ENCODE measurements around the gene CCN6. TPM values are rescaled to one million over a fixed set of nuclear protein-coding genes. Genes with fewer than 3 reads are reported as not detected.

CCN6 gene
- total RNA-seq, 1 experiment from 2014 or later, result not detected

- Histone ChIP-seq H3K27ac (ENCODE audit: low read depth, low read length) (no peak overlapping the region), H3K4me1 (ENCODE audit: control insufficient read depth in 1 of 2, insufficient read depth in 2 of 2, low read length in 2 of 2) (no peaks in the 10 kb centered on the region), H3K4me2 (ENCODE audit: low read length) (no peak overlapping the region), H3K9ac (ENCODE audit: low read length) (no peak overlapping the region), H3K27me3 (ENCODE audit: insufficient read depth, low read length) (no peaks in the 10 kb centered on the region), H2AFZ (ENCODE audit: low read depth, low read length, poor library complexity, severe bottlenecking) (no peak overlapping the region), H3K36me3 (ENCODE audit: control insufficient read depth in 1 of 2, insufficient read depth in 2 of 2, low read length in 2 of 2) (no peaks in the 10 kb centered on the region), H4K20me1 (ENCODE audit: insufficient read depth) (no peaks in the 10 kb centered on the region), H3K4me3 (replicated peaks in 1 of 2; ENCODE audit: low read depth in 1 of 2, low read length in 2 of 2) (no peak overlapping the region), H3K9me3 (ENCODE audit: control insufficient read depth in 1 of 2, insufficient read depth in 1 of 2, low read depth in 1 of 2, low read length in 2 of 2) (no peaks in the 10 kb centered on the region), H3K79me2 (ENCODE audit: insufficient read depth, low read length) (no peaks in the 10 kb centered on the region), H3K9me2 (ENCODE audit: insufficient read depth) (no peaks in the 10 kb centered on the region)
- ATAC-seq (no peak), DNase-seq (ENCODE audit: low read depth, low spot score) (no peak)
- intact Hi-C loops (cut with micrococcal nuclease), result no loop called here
- no TSS peak for BruUV-seq (replicated peaks)
- ChIA-PET POLR2A (no interaction called here), RAD21 (ENCODE audit: low non-redundant PET in 1 of 2, low total read pairs in 2 of 2, uncharacterized antibody in 2 of 2, unreplicated experiment in 2 of 2) (no interaction called here), CTCF (no interaction called here)
- no peak for TF ChIP-seq SRF (IDR thresholded peaks at IDR 0.05; ENCODE audit: low read depth)
- TF ChIP-seq ELF1 (IDR thresholded peaks at IDR 0.05; ENCODE audit: borderline replicate concordance, low read depth), result no peak
- TF ChIP-seq ZFX (IDR thresholded peaks at IDR 0.05), result no peak
- no peak for TF ChIP-seq CBX3 (IDR thresholded peaks at IDR 0.05; ENCODE audit: low read depth)
- TF ChIP-seq ATF3 (IDR thresholded peaks at IDR 0.05), result no peak
- no peak for TF ChIP-seq EGR1 (IDR thresholded peaks at IDR 0.05; ENCODE audit: low read depth)
- TF ChIP-seq JUND (IDR thresholded peaks at IDR 0.05), result no peak
- no peak for TF ChIP-seq SP1 (IDR thresholded peaks at IDR 0.05; ENCODE audit: low read depth)
- TF ChIP-seq SIN3A (IDR thresholded peaks at IDR 0.05; ENCODE audit: low read depth), result no peak
- TF ChIP-seq POLR2A (IDR thresholded peaks at IDR 0.05; ENCODE audit: borderline replicate concordance, extremely low read depth, insufficient read depth, insufficient read length), result no peak
- no peak for TF ChIP-seq MAX (IDR thresholded peaks at IDR 0.05)
- TF ChIP-seq REST (IDR thresholded peaks at IDR 0.05; ENCODE audit: low read depth), result no peak
- no peak for TF ChIP-seq RAD21 (IDR thresholded peaks at IDR 0.05; ENCODE audit: low read depth)
- TF ChIP-seq FOSL1 (IDR thresholded peaks at IDR 0.05; ENCODE audit: low read depth), result no peak
- TF ChIP-seq YY1 (IDR thresholded peaks at IDR 0.05; ENCODE audit: extremely low read depth, insufficient replicate concordance, low read depth, low read length), result no peak
Measured at GRCh38 chr6:112021691-112022310, 32.1 kb upstream of the CCN6 start.

All from HCT116 (cell line).